DOHH2 (cell line): ENCODE measurements around the gene NXNL2.

Experiments
- H3F3A ChIP-seq: fragments of 200-600 bp; sonication (generic), shearing (Covaris generic); 2 replicates; pipeline ENCODE4 v1.6.0; 2016; ENCODE audit warnings: antibody characterized with exemption, mild to moderate bottlenecking; ENCODE audit not compliant: control insufficient read depth, insufficient read depth
- H3K27ac ChIP-seq: fragments of 200-600 bp; sonication (generic); 2 replicates; pipeline ENCODE4 v1.5.1; 2014; ENCODE audit warnings: low read depth, mild to moderate bottlenecking, low read length, moderate library complexity
- H3K27me3 ChIP-seq: fragments of 200-600 bp; sonication (generic); 2 replicates; pipeline ENCODE4 v1.6.1; 2014; ENCODE audit warnings: mild to moderate bottlenecking, low read length, mixed read lengths; ENCODE audit not compliant: control insufficient read depth
- H3K36me3 ChIP-seq: fragments of 200-600 bp; sonication (generic); 2 replicates; pipeline ENCODE4 v1.6.1; 2014; ENCODE audit warnings: mild to moderate bottlenecking, low read length, moderate library complexity, mixed read lengths; ENCODE audit not compliant: control insufficient read depth
- H3K4me1 ChIP-seq: fragments of 200-600 bp; sonication (generic); 2 replicates; pipeline ENCODE4 v1.6.1; 2014; ENCODE audit warnings: mild to moderate bottlenecking, low read length, mixed read lengths; ENCODE audit not compliant: control insufficient read depth
- H3K4me2 ChIP-seq: fragments of 200-600 bp; sonication (generic); 2 replicates; pipeline ENCODE4 v1.6.0; 2014; ENCODE audit warnings: mild to moderate bottlenecking, low read length, moderate library complexity
- H3K4me3 ChIP-seq: fragments of 200-600 bp; sonication (generic); 2 replicates; pipeline ENCODE4 v1.5.1; 2014; ENCODE audit warnings: mild to moderate bottlenecking, low read length, mixed read lengths
- H3K79me2 ChIP-seq: fragments of 200-600 bp; sonication (generic); 2 replicates; pipeline ENCODE4 v1.6.1; 2014; ENCODE audit warnings: mild to moderate bottlenecking, low read length, mixed read lengths; ENCODE audit not compliant: control insufficient read depth
- H3K9me2 ChIP-seq: fragments of 200-600 bp; sonication (generic); replicated peaks from 2 replicates; pipeline ENCODE4 v1.6.1; 2014; ENCODE audit warnings: mild to moderate bottlenecking, low read length, mixed read lengths; ENCODE audit not compliant: control insufficient read depth
- H3K9me3 ChIP-seq: fragments of 200-600 bp; sonication (generic); 2 replicates; pipeline ENCODE4 v1.6.1; 2014; ENCODE audit warnings: antibody characterized with exemption, low read length, mixed read lengths; ENCODE audit not compliant: control insufficient read depth, insufficient read depth
- H4K20me1 ChIP-seq: fragments of 200-600 bp; sonication (generic); 2 replicates; pipeline ENCODE4 v1.6.0; 2014; ENCODE audit warnings: low read depth, mild to moderate bottlenecking, antibody characterized with exemption, low read length, moderate library complexity; ENCODE audit not compliant: control insufficient read depth, insufficient read depth
- CTCF ChIP-seq: fragments of 200-600 bp; sonication (generic); IDR thresholded peaks from one replicate; pipeline ENCODE4 v1.5.1; 2014; ENCODE audit warnings: antibody characterized with exemption, mild to moderate bottlenecking, low read depth, low read length; ENCODE audit not compliant: poor library complexity, severe bottlenecking
- EZH2phosphoT487 ChIP-seq: fragments of 200-600 bp; sonication (generic); IDR thresholded peaks from 2 replicates; pipeline ENCODE4 v1.6.1; 2017; ENCODE audit warnings: borderline replicate concordance, mild to moderate bottlenecking, antibody characterized with exemption, low read length, moderate library complexity, mixed read lengths

The NXNL2 gene

GRCh38 chr9:88536023-88536324 is 996 bp downstream of the NXNL2 start:
- Histone ChIP-seq H3K9me3 (no peaks in the 10 kb centered on the region), H3F3A (no peaks in the 10 kb centered on the region), H3K4me3 (no peak overlapping the region)

GRCh38 chr9:88536951-88537760 is 2.2 kb downstream of the NXNL2 start:
- Histone ChIP-seq H3K4me3 (no peak overlapping the region), H3K36me3 (no peaks in the 10 kb centered on the region), H3K79me2 (no peaks in the 10 kb centered on the region), H3K27ac (no peak overlapping the region), H3K4me2 (no peak overlapping the region), H3F3A (no peaks in the 10 kb centered on the region), H4K20me1 (no peaks in the 10 kb centered on the region), H3K9me3 (no peaks in the 10 kb centered on the region), H3K27me3 (no peaks in the 10 kb centered on the region), H3K9me2 (no peaks in the 10 kb centered on the region), H3K4me1 (no peaks in the 10 kb centered on the region)
- TF ChIP-seq EZH2phosphoT487: no peak
- no peak for TF ChIP-seq CTCF

More at GRCh38 chr9:88536023-88536324, 996 bp downstream of the NXNL2 start:
- H3K9me2 ChIP-seq: no peaks in the 10 kb centered on the region
- H3K4me2 ChIP-seq: no peak overlapping the region
- no peaks in the 10 kb centered on the region for H3K79me2 ChIP-seq
- H3K36me3 ChIP-seq: no peaks in the 10 kb centered on the region
- TF ChIP-seq EZH2phosphoT487 (no peak), CTCF (no peak)
- no peaks in the 10 kb centered on the region for H3K27me3 ChIP-seq
- H4K20me1 ChIP-seq: no peaks in the 10 kb centered on the region
- H3K4me1 ChIP-seq: no peaks in the 10 kb centered on the region
- H3K27ac ChIP-seq: no peak overlapping the region

- Histone ChIP-seq H3K4me1 (no peaks in the 10 kb centered on the region), H3K27ac (no peak overlapping the region), H3K36me3 (no peaks in the 10 kb centered on the region), H3K4me3 (no peak overlapping the region), H3K9me3 (no peaks in the 10 kb centered on the region), H3K27me3 (no peaks in the 10 kb centered on the region), H3K9me2 (no peaks in the 10 kb centered on the region), H3K79me2 (no peaks in the 10 kb centered on the region), H3F3A (no peaks in the 10 kb centered on the region), H4K20me1 (no peaks in the 10 kb centered on the region), H3K4me2 (no peak overlapping the region)
- no peak for TF ChIP-seq EZH2phosphoT487
- no peak for TF ChIP-seq CTCF
Measured at GRCh38 chr9:88537761-88538091, 2.7 kb downstream of the NXNL2 start.
